ENCODE data around the gene PKIB. TPM values are rescaled to one million over a fixed set of nuclear protein-coding genes. Genes with fewer than 3 reads are reported as not detected.
A peak's percentile ranks its signal among the peaks of the same experiment; 100 is the strongest.

PKIB gene
- total and polyA plus RNA-seq, 2 donors from 2014 or later = 5.1 to 5.3 TPM

DNA sequence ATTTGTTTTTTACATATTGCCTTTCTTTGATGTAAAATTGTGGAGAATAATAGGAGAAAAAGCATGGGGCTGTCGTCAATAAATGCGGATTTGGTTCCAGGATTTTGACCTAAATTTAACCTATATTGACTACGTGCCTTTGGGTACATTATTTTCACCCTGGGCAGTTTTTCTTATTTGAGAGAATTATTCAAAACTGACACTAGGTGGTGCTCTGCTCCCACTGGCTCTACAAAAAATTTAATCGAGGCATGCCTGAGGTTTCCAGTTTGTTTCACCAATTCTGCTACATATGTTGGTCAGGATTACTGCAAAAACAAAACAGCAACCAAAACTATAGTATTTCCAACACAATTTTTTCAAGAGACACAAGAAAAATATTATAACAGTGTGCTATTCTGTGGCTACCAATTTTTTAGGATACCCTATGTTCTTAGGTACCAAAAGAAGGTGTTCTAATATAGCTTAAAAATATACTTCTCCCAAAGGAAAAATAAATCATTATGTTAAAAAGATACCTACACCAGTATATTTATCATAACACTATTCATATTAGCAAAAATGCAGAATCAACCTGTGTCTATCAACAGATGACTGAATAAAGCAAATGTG, 120.7 kb downstream of the PKIB start:
- no peaks in the 10 kb centered on the region for H3K4me1 ChIP-seq (ENCODE audit: control insufficient read depth in 2 of 3, insufficient read depth in 2 of 3, low read depth in 1 of 3, low read length in 3 of 3)
- H3K9me3 ChIP-seq (ENCODE audit: control insufficient read depth in 2 of 3, insufficient read depth in 1 of 3, low read length in 3 of 3) = no peaks in the 10 kb centered on the region
- H3K36me3 ChIP-seq (ENCODE audit: control insufficient read depth in 2 of 3, insufficient read depth in 3 of 3, low read length in 3 of 3) = no peaks in the 10 kb centered on the region
- no peak overlapping the region for H3K4me3 ChIP-seq (ENCODE audit: low read length in 3 of 3)
- FAIRE-seq (peak; percentile 54), DNase-seq (peak in 3 of 5 donors; percentile 18 to 69 (median 62))
- no peak overlapping the region for H3K27ac ChIP-seq (ENCODE audit: low read depth in 2 of 2, low read length in 2 of 2)
- no peak overlapping the region for H3K9ac ChIP-seq (ENCODE audit: low read length in 3 of 3)
- no peaks in the 10 kb centered on the region for H3K27me3 ChIP-seq (ENCODE audit: control insufficient read depth, insufficient read depth, low read length)
- intact Hi-C loops (cut with DNase I) = loop anchor here (5.0 kb wide), 1 partner anchor 106 kb away; no protein-coding TSS in a partner anchor
- TF ChIP-seq, protein P1, sequence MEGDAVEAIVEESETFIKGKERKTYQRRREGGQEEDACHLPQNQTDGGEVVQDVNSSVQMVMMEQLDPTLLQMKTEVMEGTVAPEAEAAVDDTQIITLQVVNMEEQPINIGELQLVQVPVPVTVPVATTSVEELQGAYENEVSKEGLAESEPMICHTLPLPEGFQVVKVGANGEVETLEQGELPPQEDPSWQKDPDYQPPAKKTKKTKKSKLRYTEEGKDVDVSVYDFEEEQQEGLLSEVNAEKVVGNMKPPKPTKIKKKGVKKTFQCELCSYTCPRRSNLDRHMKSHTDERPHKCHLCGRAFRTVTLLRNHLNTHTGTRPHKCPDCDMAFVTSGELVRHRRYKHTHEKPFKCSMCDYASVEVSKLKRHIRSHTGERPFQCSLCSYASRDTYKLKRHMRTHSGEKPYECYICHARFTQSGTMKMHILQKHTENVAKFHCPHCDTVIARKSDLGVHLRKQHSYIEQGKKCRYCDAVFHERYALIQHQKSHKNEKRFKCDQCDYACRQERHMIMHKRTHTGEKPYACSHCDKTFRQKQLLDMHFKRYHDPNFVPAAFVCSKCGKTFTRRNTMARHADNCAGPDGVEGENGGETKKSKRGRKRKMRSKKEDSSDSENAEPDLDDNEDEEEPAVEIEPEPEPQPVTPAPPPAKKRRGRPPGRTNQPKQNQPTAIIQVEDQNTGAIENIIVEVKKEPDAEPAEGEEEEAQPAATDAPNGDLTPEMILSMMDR (IDR thresholded peaks at IDR 0.05; ENCODE audit: borderline replicate concordance, extremely low read depth, insufficient read depth) = peak; percentile 67

DNA sequence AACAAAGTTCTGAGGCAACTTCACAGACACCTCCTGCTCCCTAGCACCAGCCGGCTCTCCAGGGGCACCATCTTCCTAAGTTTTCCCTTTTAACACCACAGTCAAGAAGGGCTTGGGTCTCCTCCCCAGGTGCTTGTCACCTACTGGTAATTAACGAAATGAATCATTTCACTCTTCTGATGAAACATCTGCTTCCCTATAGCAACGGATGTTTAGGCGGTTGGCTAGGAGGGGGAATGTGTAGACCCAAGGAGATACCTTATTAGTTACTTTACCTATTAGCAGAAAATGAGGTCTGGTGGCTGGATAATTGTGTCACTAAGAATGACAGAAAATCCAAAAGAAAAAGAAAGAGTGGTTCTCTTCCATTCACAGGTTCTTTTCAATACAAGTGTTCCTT, 123.1 kb downstream of the PKIB start:
- Histone ChIP-seq H3K36me3 (ENCODE audit: control insufficient read depth in 2 of 3, insufficient read depth in 3 of 3, low read length in 3 of 3) (no peaks in the 10 kb centered on the region), H3K9ac (ENCODE audit: low read length in 3 of 3) (no peak overlapping the region), H3K27me3 (ENCODE audit: control insufficient read depth, insufficient read depth, low read length) (no peaks in the 10 kb centered on the region), H3K27ac (ENCODE audit: low read depth in 2 of 2, low read length in 2 of 2) (no peak overlapping the region), H3K4me1 (ENCODE audit: control insufficient read depth in 2 of 3, insufficient read depth in 2 of 3, low read depth in 1 of 3, low read length in 3 of 3) (no peaks in the 10 kb centered on the region), H3K4me3 (ENCODE audit: low read length in 3 of 3) (no peak overlapping the region), H3K9me3 (ENCODE audit: control insufficient read depth in 2 of 3, insufficient read depth in 1 of 3, low read length in 3 of 3) (no peaks in the 10 kb centered on the region)
- DNase-seq = no peak
- no peak for FAIRE-seq
- intact Hi-C loops (cut with DNase I) = loop anchor here (5.0 kb wide), 1 partner anchor 104 kb away; no protein-coding TSS in a partner anchor
- TF ChIP-seq, protein P1 (IDR thresholded peaks at IDR 0.05; ENCODE audit: borderline replicate concordance, extremely low read depth, insufficient read depth) = no peak

DNA sequence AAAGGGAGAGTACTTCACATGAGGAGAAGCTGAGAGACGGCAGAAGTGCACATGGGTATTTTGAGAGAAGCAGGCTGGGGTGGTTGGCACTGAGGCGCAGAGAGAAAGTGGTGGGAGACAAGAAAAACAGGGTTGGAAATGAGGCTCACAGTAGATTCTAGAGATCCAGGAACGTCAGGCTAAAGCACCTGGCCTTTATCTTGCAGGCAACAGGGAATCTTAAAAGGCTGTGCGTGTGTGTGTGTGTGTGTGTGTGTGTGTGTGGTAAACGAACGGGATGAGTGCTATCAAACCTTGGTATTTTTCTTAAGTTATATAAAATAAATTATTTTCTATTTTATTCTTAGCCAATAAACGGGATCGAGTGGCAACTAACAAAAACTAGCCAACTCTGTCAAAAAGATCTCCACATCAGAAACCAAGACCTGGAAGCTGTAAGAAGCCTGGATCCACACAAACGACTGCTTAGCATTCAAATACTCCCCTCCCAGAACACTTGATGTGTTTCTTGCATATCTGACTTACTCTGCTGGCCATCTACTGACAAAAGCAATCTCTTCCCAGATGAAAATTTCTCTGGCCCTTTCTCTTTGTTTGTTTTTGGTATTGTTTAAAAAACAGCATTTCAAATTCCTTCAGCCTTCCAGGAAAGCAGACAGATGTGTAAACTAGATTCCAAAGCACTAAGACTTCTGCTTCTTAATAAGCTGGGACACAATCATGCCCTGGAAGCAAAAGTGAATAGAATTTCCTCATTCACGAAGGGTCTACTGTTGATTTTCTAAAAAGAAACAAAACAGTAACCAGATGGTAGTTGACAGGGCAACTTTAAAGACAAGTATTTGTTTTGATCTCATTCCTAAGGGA, 124.6 kb downstream of the PKIB start:
- no peak overlapping the region for H3K9ac ChIP-seq (ENCODE audit: low read length in 3 of 3)
- no peaks in the 10 kb centered on the region for H3K36me3 ChIP-seq (ENCODE audit: control insufficient read depth in 2 of 3, insufficient read depth in 3 of 3, low read length in 3 of 3)
- FAIRE-seq (no peak), DNase-seq (peak in 1 of 5 donors; percentile 8)
- TF ChIP-seq, protein P1 (IDR thresholded peaks at IDR 0.05; ENCODE audit: borderline replicate concordance, extremely low read depth, insufficient read depth) = no peak
- no peak overlapping the region for H3K27ac ChIP-seq (ENCODE audit: low read depth in 2 of 2, low read length in 2 of 2)
- no peaks in the 10 kb centered on the region for H3K9me3 ChIP-seq (ENCODE audit: control insufficient read depth in 2 of 3, insufficient read depth in 1 of 3, low read length in 3 of 3)
- no peak overlapping the region for H3K4me3 ChIP-seq (ENCODE audit: low read length in 3 of 3)
- no peaks in the 10 kb centered on the region for H3K27me3 ChIP-seq (ENCODE audit: control insufficient read depth, insufficient read depth, low read length)
- intact Hi-C loops (cut with DNase I) = loop anchor here (5.0 kb wide), 1 partner anchor 103 kb away; no protein-coding TSS in a partner anchor
- H3K4me1 ChIP-seq (ENCODE audit: control insufficient read depth in 2 of 3, insufficient read depth in 2 of 3, low read depth in 1 of 3, low read length in 3 of 3) = no peaks in the 10 kb centered on the region
